ENCODE data around the gene YKT6. TPM values are rescaled to one million over a fixed set of nuclear protein-coding genes. Genes with fewer than 3 reads are reported as not detected.

Gene YKT6
- total and polyA plus RNA-seq, 2 of the 8 experiments (the other 6 are each of a cell fraction or from before 2014, with no cell fraction given) = 75.3 to 103 TPM

- no peak for TF ChIP-seq NANOG (IDR thresholded peaks at IDR 0.05; ENCODE audit: insufficient read depth, low read depth, low read length, poor library complexity, severe bottlenecking)
- no peak for TF ChIP-seq CTBP2 (IDR thresholded peaks at IDR 0.05; ENCODE audit: borderline replicate concordance, insufficient read depth, insufficient read length, low read length)
- TF ChIP-seq GTF2F1 (IDR thresholded peaks at IDR 0.05; ENCODE audit: borderline replicate concordance, low read depth, low read length) = no peak
- TF ChIP-seq RFX5 (IDR thresholded peaks at IDR 0.05; ENCODE audit: borderline replicate concordance, low read depth, low read length) = no peak
- no peak for TF ChIP-seq TBP (IDR thresholded peaks at IDR 0.05; ENCODE audit: low read depth, low read length)
Measured at GRCh38 chr7:44224974-44225565, 24.3 kb downstream of the YKT6 start (continued).

Measured in H1 (cell line).